ENCODE measurements around the gene DECR2. TPM values are rescaled to one million over a fixed set of nuclear protein-coding genes. Genes with fewer than 3 reads are reported as not detected.

Gene DECR2
- total RNA-seq, 2 experiments from 2014 or later, result 8.0 to 14.4 TPM

GRCh38 chr16:410516-411178, 9.0 kb downstream of the DECR2 start:
- POLR2A ChIA-PET, result interaction anchor here (0.8 kb wide), 1 partner anchor 13 kb away, joined by 3 read pairs; no protein-coding TSS in a partner anchor
- no TSS peak for BruUV-seq (replicated peaks)
- H3K36me3 ChIP-seq (ENCODE audit: insufficient read depth, low read length), result no peaks in the 10 kb centered on the region
- no peaks in the 10 kb centered on the region for H4K20me1 ChIP-seq (ENCODE audit: insufficient read depth, low read length)
- H3K79me2 ChIP-seq (ENCODE audit: insufficient read depth, low read depth, low read length), result no peaks in the 10 kb centered on the region
- CTCF ChIA-PET (ENCODE audit: unreplicated experiment), result no interaction called here
- H3K27ac ChIP-seq (ENCODE audit: low read depth, low read length, poor library complexity, severe bottlenecking), result no peak overlapping the region
- H3K4me1 ChIP-seq (ENCODE audit: insufficient read depth, low read length, poor library complexity, severe bottlenecking), result no peaks in the 10 kb centered on the region
- TF ChIP-seq EZH2phosphoT487 (IDR thresholded peaks at IDR 0.05; ENCODE audit: borderline replicate concordance, low read depth, low read length), result no peak
- TF ChIP-seq, protein P1, sequence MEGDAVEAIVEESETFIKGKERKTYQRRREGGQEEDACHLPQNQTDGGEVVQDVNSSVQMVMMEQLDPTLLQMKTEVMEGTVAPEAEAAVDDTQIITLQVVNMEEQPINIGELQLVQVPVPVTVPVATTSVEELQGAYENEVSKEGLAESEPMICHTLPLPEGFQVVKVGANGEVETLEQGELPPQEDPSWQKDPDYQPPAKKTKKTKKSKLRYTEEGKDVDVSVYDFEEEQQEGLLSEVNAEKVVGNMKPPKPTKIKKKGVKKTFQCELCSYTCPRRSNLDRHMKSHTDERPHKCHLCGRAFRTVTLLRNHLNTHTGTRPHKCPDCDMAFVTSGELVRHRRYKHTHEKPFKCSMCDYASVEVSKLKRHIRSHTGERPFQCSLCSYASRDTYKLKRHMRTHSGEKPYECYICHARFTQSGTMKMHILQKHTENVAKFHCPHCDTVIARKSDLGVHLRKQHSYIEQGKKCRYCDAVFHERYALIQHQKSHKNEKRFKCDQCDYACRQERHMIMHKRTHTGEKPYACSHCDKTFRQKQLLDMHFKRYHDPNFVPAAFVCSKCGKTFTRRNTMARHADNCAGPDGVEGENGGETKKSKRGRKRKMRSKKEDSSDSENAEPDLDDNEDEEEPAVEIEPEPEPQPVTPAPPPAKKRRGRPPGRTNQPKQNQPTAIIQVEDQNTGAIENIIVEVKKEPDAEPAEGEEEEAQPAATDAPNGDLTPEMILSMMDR (conservative IDR thresholded peaks at IDR 0.05; ENCODE audit: low read length), result no peak
- H3K4me3 ChIP-seq (ENCODE audit: low read depth, low read length, poor library complexity, severe bottlenecking), result no peak overlapping the region
- H3K9me3 ChIP-seq (ENCODE audit: low read length), result no peaks in the 10 kb centered on the region
- intact Hi-C loops (cut with micrococcal nuclease; ENCODE audit: unreplicated experiment), result no loop called here
- no peak overlapping the region for H3K4me2 ChIP-seq (ENCODE audit: low read length)
- no peak overlapping the region for H2AFZ ChIP-seq (ENCODE audit: low read length)
- no peak for DNase-seq (ENCODE audit: low spot score)
- H3K9me2 ChIP-seq (ENCODE audit: insufficient read depth, low read length), result no peaks in the 10 kb centered on the region

DNA sequence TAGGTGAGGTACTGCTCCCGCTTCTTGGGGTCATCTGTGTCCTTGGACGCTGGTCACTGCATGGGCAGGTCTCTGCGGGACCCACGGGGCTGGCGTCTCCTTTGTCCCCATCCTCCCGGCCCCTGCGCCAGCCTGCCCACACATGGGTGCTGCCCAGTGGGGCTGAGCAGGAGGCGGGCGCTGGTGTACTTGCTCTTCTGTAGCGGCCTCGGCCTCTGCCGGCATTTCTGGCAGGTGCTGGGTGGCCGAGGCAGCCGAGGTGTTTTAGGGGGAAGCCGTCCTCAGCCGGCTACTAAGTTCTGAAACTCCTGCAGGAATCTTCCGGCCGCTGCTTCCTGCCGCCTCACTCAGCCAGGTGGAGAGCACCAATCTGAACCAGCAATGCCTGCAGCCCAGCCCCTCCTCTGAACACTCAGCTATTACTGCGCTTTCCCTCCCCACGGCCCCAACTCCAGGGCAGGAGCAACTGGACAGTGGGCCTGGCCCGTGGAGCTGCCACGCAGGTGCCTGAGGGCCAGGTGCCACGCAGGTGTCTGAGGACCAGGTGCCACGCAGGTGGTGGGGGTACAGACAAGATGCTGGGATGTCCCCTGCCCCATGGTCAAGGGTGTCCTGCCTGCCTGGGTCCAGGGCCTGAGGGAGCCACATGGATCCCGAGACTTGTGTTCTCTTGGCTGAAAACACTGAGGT, 10.0 kb downstream of the DECR2 start:
- no peaks in the 10 kb centered on the region for H3K79me2 ChIP-seq (ENCODE audit: insufficient read depth, low read depth, low read length)
- no peak overlapping the region for H3K4me3 ChIP-seq (ENCODE audit: low read depth, low read length, poor library complexity, severe bottlenecking)
- no peak overlapping the region for H3K27ac ChIP-seq (ENCODE audit: low read depth, low read length, poor library complexity, severe bottlenecking)
- H3K4me2 ChIP-seq (ENCODE audit: low read length), result no peak overlapping the region
- POLR2A ChIA-PET, result interaction anchor here (0.8 kb wide), 1 partner anchor 12 kb away, joined by 3 read pairs; no protein-coding TSS in a partner anchor
- intact Hi-C loops (cut with micrococcal nuclease; ENCODE audit: unreplicated experiment), result no loop called here
- no peaks in the 10 kb centered on the region for H4K20me1 ChIP-seq (ENCODE audit: insufficient read depth, low read length)
- BruUV-seq (replicated peaks), result no TSS peak
- TF ChIP-seq, protein P1 (conservative IDR thresholded peaks at IDR 0.05; ENCODE audit: low read length), result no peak
- no peak for TF ChIP-seq EZH2phosphoT487 (IDR thresholded peaks at IDR 0.05; ENCODE audit: borderline replicate concordance, low read depth, low read length)
- H3K4me1 ChIP-seq (ENCODE audit: insufficient read depth, low read length, poor library complexity, severe bottlenecking), result no peaks in the 10 kb centered on the region
- H2AFZ ChIP-seq (ENCODE audit: low read length), result no peak overlapping the region
- no peaks in the 10 kb centered on the region for H3K9me2 ChIP-seq (ENCODE audit: insufficient read depth, low read length)
- H3K36me3 ChIP-seq (ENCODE audit: insufficient read depth, low read length), result no peaks in the 10 kb centered on the region
- CTCF ChIA-PET (ENCODE audit: unreplicated experiment), result no interaction called here
- no peak for DNase-seq (ENCODE audit: low spot score)
- H3K9me3 ChIP-seq (ENCODE audit: low read length), result no peaks in the 10 kb centered on the region

All from OCI-LY7 (cell line).